ENCODE data around the gene NME2.

NME2 gene

DNA sequence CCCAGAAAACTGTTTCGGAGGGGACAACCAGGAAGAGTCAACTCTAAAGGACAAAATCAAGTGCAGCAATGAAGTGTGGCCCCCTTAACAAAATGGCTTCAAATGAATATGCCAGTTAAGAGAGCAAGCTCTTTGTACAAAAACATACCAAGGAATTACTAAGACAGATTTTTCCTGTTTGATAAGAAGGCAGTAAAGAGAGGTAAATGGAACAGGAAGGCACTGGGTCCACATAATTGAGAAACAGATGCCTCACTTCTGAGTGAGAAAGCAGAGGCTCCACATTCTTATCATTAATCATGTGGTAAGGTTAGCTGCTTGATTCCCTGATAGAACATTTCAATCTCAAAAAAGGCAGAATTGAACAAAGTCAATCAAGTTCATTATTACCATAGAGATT is 48.7 kb downstream of the NME2 start:
- no peak overlapping the region for H3K4me3 Mint-ChIP-seq
- no peaks in the 10 kb centered on the region for H3K9me3 Mint-ChIP-seq
- no peak overlapping the region for H3K27ac Mint-ChIP-seq
- no peak for ATAC-seq
- DNase-seq: no peak
- no peaks in the 10 kb centered on the region for H3K27me3 Mint-ChIP-seq
- H3K4me1 Mint-ChIP-seq: no peaks in the 10 kb centered on the region
- peaks cover 23% of the 10 kb centered on the region for H3K36me3 Mint-ChIP-seq (ENCODE audit: low read depth)

- no peak for DNase-seq
- H3K27ac Mint-ChIP-seq: no peak overlapping the region
- H3K4me1 Mint-ChIP-seq: no peaks in the 10 kb centered on the region
- ATAC-seq: no peak
- H3K36me3 Mint-ChIP-seq (ENCODE audit: low read depth): peaks cover 27% of the 10 kb centered on the region
- H3K4me3 Mint-ChIP-seq: no peak overlapping the region
- H3K27me3 Mint-ChIP-seq: no peaks in the 10 kb centered on the region
- H3K9me3 Mint-ChIP-seq: no peaks in the 10 kb centered on the region
Observed at GRCh38 chr17:51217946-51218345, 51.7 kb downstream of the NME2 start.

DNA sequence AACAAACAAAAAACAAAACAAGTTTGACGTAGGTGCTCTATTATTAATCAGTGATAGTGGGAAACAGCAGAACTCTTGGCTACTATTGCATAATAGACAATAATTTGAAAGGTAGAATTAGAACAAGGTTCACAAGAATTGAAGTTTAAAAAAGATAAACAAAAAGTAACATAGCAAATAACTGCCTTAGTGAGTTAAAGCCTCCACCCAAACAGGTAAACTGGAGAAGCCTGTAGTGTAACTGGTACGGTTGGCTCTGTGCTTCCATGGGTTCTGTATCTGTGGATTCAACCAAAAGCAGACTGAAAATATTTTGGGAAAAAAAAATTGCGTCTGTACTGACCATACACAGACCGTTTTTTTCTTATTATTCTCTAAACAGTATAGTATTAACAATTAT is 55.1 kb downstream of the NME2 start:
- H3K4me1 Mint-ChIP-seq: peaks cover 16% of the 10 kb centered on the region
- H3K4me3 Mint-ChIP-seq: no peak overlapping the region
- H3K36me3 Mint-ChIP-seq (ENCODE audit: low read depth): peaks cover 25% of the 10 kb centered on the region
- H3K9me3 Mint-ChIP-seq: no peaks in the 10 kb centered on the region
- H3K27ac Mint-ChIP-seq: no peak overlapping the region
- H3K27me3 Mint-ChIP-seq: no peaks in the 10 kb centered on the region
- DNase-seq: no peak
- no peak for ATAC-seq
